WTC11 (cell line): Measurements from ENCODE around the gene NFYB. TPM values are rescaled to one million over a fixed set of nuclear protein-coding genes. Genes with fewer than 3 reads are reported as not detected.
A peak's percentile ranks its signal among the peaks of the same experiment; 100 is the strongest.

Experiments
- ATAC-seq: fragments of 200-7000 bp; cut with Tn5 transposase; 2 replicates; pipeline ENCODE4 v1.10.0; 2021; ENCODE audit warnings: mild to moderate bottlenecking, moderate library complexity
- CTCF ChIA-PET: fragments of 300-600 bp; sonication (Branson Sonifier 250); formaldehyde crosslinking; loops from one replicate; lab custom pipeline; 2021; ENCODE audit warnings: antibody characterized with exemption; lab: Charles Lee
- POLR2A ChIA-PET: fragments of 350-600 bp; sonication (Branson Sonifier 250); formaldehyde crosslinking; loops from one replicate; lab custom pipeline; 2021; ENCODE audit warnings: antibody characterized with exemption; lab: Charles Lee
- DNase-seq: peaks from one replicate; pipeline ENCODE4 v3.0.0; 2021; ENCODE audit warnings: low spot score
- H3K27ac Mint-ChIP-seq: 2 replicates; pipeline ENCODE4 v1.8.0; 2021; ENCODE audit warnings: mixed read lengths
- H3K27me3 Mint-ChIP-seq: 2 replicates; pipeline ENCODE4 v1.8.0; 2021; ENCODE audit warnings: low read depth, mild to moderate bottlenecking, moderate library complexity, mixed read lengths
- H3K36me3 Mint-ChIP-seq: 2 replicates; pipeline ENCODE4 v1.8.0; 2021; ENCODE audit warnings: mixed read lengths
- H3K4me1 Mint-ChIP-seq: 2 replicates; pipeline ENCODE4 v1.8.0; 2022; ENCODE audit warnings: mixed read lengths
- H3K4me3 Mint-ChIP-seq: 2 replicates; pipeline ENCODE4 v1.8.0; 2021; ENCODE audit warnings: mild to moderate bottlenecking, moderate library complexity, mixed read lengths
- H3K9me3 Mint-ChIP-seq: 2 replicates; pipeline ENCODE4 v1.8.0; 2021; ENCODE audit warnings: mixed read lengths
- ATF2 ChIP-seq: sonication (generic); formaldehyde crosslinking; IDR thresholded peaks from 2 replicates; pipeline ENCODE4 v1.8.1; 2022; ENCODE audit warnings: low read depth, missing genetic modification reagents, borderline replicate concordance
- ATF3 ChIP-seq: sonication (generic); formaldehyde crosslinking; conservative IDR thresholded peaks from 2 replicates; pipeline ENCODE4 v1.8.1; 2022; ENCODE audit warnings: mild to moderate bottlenecking, missing genetic modification reagents
- ELF4 ChIP-seq: sonication (generic); formaldehyde crosslinking; IDR thresholded peaks from 2 replicates; pipeline ENCODE4 v1.8.1; 2022; ENCODE audit warnings: low read depth, mild to moderate bottlenecking, moderate library complexity, missing genetic modification reagents
- EMX1 ChIP-seq: fragments of 250-450 bp; sonication (Bioruptor Pico); IDR thresholded peaks from 2 replicates; pipeline ENCODE4 v1.8.0; 2021; ENCODE audit warnings: mild to moderate bottlenecking
- GRHL2 ChIP-seq: fragments of 250-450 bp; sonication (Bioruptor Pico); IDR thresholded peaks from 2 replicates; pipeline ENCODE4 v1.8.0; 2022; ENCODE audit warnings: mild to moderate bottlenecking, moderate library complexity; ENCODE audit not compliant: insufficient replicate concordance, severe bottlenecking
- JUN ChIP-seq: sonication (generic); formaldehyde crosslinking; IDR thresholded peaks from 2 replicates; pipeline ENCODE4 v1.8.0; 2023; ENCODE audit warnings: mild to moderate bottlenecking, missing genetic modification reagents
- MYBL2 ChIP-seq: sonication (generic); formaldehyde crosslinking; IDR thresholded peaks from 2 replicates; pipeline ENCODE4 v1.8.1; 2023; ENCODE audit warnings: mild to moderate bottlenecking, moderate library complexity, missing genetic modification reagents
- NFATC4 ChIP-seq: fragments of 250-450 bp; sonication (Bioruptor Pico); IDR thresholded peaks from 2 replicates; pipeline ENCODE4 v1.9.0; 2021; ENCODE audit warnings: mild to moderate bottlenecking
- NFE2L1 ChIP-seq: sonication (generic); formaldehyde crosslinking; IDR thresholded peaks from 2 replicates; pipeline ENCODE4 v1.8.1; 2023; ENCODE audit warnings: missing genetic modification reagents
- USF1 ChIP-seq: sonication (generic); formaldehyde crosslinking; IDR thresholded peaks from 2 replicates; pipeline ENCODE4 v1.8.0; 2022; ENCODE audit warnings: mild to moderate bottlenecking, missing genetic modification reagents
- USF2 ChIP-seq: sonication (generic); formaldehyde crosslinking; IDR thresholded peaks from 2 replicates; pipeline ENCODE4 v1.8.1; 2023; ENCODE audit warnings: mild to moderate bottlenecking, missing genetic modification reagents, moderate library complexity
- ZBTB21 ChIP-seq: sonication (generic); formaldehyde crosslinking; IDR thresholded peaks from 2 replicates; pipeline ENCODE4 v1.8.1; 2023; ENCODE audit warnings: mild to moderate bottlenecking, missing genetic modification reagents, borderline replicate concordance
- ZNF263 ChIP-seq: sonication (generic); formaldehyde crosslinking; IDR thresholded peaks from 2 replicates; pipeline ENCODE4 v1.8.1; 2022; ENCODE audit warnings: low read depth, mild to moderate bottlenecking, moderate library complexity, missing genetic modification reagents
- ZNF396 ChIP-seq: fragments of 250-450 bp; sonication (Bioruptor Pico); IDR thresholded peaks from 2 replicates; pipeline ENCODE4 v1.8.0; 2021; ENCODE audit warnings: mild to moderate bottlenecking, moderate library complexity, borderline replicate concordance
- ZNF671 ChIP-seq: fragments of 250-450 bp; sonication (Bioruptor Pico); IDR thresholded peaks from 2 replicates; pipeline ENCODE4 v1.8.0; 2021; ENCODE audit warnings: mild to moderate bottlenecking
- total RNA-seq: library from RNA; stranded (reverse); gene quantifications from 3 replicates; pipeline ENCODE4 v1.2.3, GENCODE V29; 2021
- TF ChIP-seq, protein P1 (sequence below): sonication (generic); formaldehyde crosslinking; IDR thresholded peaks from 2 replicates; pipeline ENCODE4 v1.8.1; 2022; ENCODE audit warnings: mild to moderate bottlenecking, missing genetic modification reagents, moderate library complexity, borderline replicate concordance
- TF ChIP-seq, protein P2 (sequence below): fragments of 250-450 bp; sonication (Bioruptor Pico); IDR thresholded peaks from 2 replicates; pipeline ENCODE4 v2.1.2; 2022; ENCODE audit warnings: mild to moderate bottlenecking, moderate library complexity
- TF ChIP-seq, protein P3 (sequence below): sonication (generic); formaldehyde crosslinking; IDR thresholded peaks from 2 replicates; pipeline ENCODE4 v1.8.0; 2022; ENCODE audit warnings: mild to moderate bottlenecking, missing genetic modification reagents
- TF ChIP-seq, protein P4 (sequence below): sonication (generic); formaldehyde crosslinking; IDR thresholded peaks from 2 replicates; pipeline ENCODE4 v1.8.0; 2023; ENCODE audit warnings: mild to moderate bottlenecking, missing genetic modification reagents
- TF ChIP-seq, protein P5 (sequence below): sonication (generic); formaldehyde crosslinking; IDR thresholded peaks from 2 replicates; pipeline ENCODE4 v1.8.0; 2023; ENCODE audit warnings: missing genetic modification reagents

The NFYB gene
- total RNA-seq, 1 experiment from 2014 or later: 33.0 TPM

DNA sequence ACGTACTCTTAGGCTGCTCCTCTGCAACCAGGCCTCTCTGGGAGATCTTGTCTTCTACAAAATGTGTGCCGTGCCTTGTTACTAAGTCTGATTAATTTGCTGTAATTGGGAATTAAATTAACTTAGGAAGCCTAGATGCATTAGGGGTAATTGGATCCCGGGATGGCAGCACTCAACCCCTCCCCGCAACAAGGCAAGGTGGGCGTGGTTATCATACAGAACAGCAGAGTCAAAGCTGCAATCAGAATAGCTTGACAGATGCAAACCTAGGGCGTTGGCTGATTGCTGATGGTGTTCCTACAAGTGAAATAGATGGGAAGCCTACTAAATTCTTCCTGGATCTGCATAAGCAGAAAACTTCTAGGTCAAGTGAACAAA, 34.5 kb upstream of the NFYB start:
- Mint-ChIP-seq H3K4me1 (0 out of 2 replicates have a peak, but pooled peaks cover 3% of the 10 kb centered on the region), H3K9me3 (0 out of 2 replicates have a peak, but pooled peaks cover 4% of the 10 kb centered on the region), H3K36me3 (no peaks in the 10 kb centered on the region), H3K27me3 (peaks cover 4% of the 10 kb centered on the region; the same call in 1 of the 2 replicates), H3K27ac (no peak overlapping the region)
- POLR2A ChIA-PET: no interaction called here
- TF ChIP-seq, protein P1, sequence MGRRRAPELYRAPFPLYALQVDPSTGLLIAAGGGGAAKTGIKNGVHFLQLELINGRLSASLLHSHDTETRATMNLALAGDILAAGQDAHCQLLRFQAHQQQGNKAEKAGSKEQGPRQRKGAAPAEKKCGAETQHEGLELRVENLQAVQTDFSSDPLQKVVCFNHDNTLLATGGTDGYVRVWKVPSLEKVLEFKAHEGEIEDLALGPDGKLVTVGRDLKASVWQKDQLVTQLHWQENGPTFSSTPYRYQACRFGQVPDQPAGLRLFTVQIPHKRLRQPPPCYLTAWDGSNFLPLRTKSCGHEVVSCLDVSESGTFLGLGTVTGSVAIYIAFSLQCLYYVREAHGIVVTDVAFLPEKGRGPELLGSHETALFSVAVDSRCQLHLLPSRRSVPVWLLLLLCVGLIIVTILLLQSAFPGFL (CRISPR knock-in tag): no peak
- TF ChIP-seq ZNF671 (CRISPR knock-in tag): no peak
- no peak for TF ChIP-seq MYBL2 (CRISPR knock-in tag)
- no peak for TF ChIP-seq ZNF263 (CRISPR knock-in tag)
- no peak for TF ChIP-seq USF1 (CRISPR knock-in tag)
- TF ChIP-seq, all 79 proteins: peak for 0
- ATAC-seq: no peak
- CTCF ChIA-PET: interaction anchor here (0.9 to 2.5 kb wide), 3 partner anchors 34 to 300 kb away, joined by 3 to 7 read pairs (median 3); partner anchors contain the start of gene NFYB
- H3K4me3 Mint-ChIP-seq: no peak overlapping the region
- no peak for DNase-seq

- DNase-seq: peak; percentile 60
- Mint-ChIP-seq H3K4me1 (0 out of 2 replicates have a peak, but pooled peaks cover 3% of the 10 kb centered on the region), H3K4me3 (no peak overlapping the region), H3K36me3 (no peaks in the 10 kb centered on the region), H3K27ac (no peak overlapping the region), H3K27me3 (peaks cover 4% of the 10 kb centered on the region; the same call in 1 of the 2 replicates), H3K9me3 (0 out of 2 replicates have a peak, but pooled peaks cover 4% of the 10 kb centered on the region)
- ChIA-PET CTCF (interaction anchor here (0.5 to 2.5 kb wide), 5 partner anchors 34 to 535 kb away, joined by 3 to 7 read pairs (median 3); partner anchors contain the start of gene NFYB), POLR2A (no interaction called here)
- peak; percentile 98 for ATAC-seq
- TF ChIP-seq USF1 (CRISPR knock-in tag) (no peak), ATF2 (no peak), NFATC4 (CRISPR knock-in tag) (no peak), GRHL2 (CRISPR knock-in tag) (no peak), ELF4 (CRISPR knock-in tag) (no peak), ATF3 (no peak), JUN (CRISPR knock-in tag) (no peak), USF2 (no peak), ZNF396 (no peak), NFE2L1 (CRISPR knock-in tag) (no peak), ZBTB21 (no peak), EMX1 (no peak)
- TF ChIP-seq, protein P2, sequence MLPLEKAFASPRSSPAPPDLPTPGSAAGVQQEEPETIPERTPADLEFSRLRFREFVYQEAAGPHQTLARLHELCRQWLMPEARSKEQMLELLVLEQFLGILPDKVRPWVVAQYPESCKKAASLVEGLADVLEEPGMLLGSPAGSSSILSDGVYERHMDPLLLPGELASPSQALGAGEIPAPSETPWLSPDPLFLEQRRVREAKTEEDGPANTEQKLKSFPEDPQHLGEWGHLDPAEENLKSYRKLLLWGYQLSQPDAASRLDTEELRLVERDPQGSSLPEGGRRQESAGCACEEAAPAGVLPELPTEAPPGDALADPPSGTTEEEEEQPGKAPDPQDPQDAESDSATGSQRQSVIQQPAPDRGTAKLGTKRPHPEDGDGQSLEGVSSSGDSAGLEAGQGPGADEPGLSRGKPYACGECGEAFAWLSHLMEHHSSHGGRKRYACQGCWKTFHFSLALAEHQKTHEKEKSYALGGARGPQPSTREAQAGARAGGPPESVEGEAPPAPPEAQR: no peak
- TF ChIP-seq, protein P3, sequence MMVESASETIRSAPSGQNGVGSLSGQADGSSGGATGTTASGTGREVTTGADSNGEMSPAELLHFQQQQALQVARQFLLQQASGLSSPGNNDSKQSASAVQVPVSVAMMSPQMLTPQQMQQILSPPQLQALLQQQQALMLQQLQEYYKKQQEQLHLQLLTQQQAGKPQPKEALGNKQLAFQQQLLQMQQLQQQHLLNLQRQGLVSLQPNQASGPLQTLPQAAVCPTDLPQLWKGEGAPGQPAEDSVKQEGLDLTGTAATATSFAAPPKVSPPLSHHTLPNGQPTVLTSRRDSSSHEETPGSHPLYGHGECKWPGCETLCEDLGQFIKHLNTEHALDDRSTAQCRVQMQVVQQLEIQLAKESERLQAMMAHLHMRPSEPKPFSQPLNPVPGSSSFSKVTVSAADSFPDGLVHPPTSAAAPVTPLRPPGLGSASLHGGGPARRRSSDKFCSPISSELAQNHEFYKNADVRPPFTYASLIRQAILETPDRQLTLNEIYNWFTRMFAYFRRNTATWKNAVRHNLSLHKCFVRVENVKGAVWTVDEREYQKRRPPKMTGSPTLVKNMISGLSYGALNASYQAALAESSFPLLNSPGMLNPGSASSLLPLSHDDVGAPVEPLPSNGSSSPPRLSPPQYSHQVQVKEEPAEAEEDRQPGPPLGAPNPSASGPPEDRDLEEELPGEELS (CRISPR knock-in tag): no peak
- TF ChIP-seq, protein P4, sequence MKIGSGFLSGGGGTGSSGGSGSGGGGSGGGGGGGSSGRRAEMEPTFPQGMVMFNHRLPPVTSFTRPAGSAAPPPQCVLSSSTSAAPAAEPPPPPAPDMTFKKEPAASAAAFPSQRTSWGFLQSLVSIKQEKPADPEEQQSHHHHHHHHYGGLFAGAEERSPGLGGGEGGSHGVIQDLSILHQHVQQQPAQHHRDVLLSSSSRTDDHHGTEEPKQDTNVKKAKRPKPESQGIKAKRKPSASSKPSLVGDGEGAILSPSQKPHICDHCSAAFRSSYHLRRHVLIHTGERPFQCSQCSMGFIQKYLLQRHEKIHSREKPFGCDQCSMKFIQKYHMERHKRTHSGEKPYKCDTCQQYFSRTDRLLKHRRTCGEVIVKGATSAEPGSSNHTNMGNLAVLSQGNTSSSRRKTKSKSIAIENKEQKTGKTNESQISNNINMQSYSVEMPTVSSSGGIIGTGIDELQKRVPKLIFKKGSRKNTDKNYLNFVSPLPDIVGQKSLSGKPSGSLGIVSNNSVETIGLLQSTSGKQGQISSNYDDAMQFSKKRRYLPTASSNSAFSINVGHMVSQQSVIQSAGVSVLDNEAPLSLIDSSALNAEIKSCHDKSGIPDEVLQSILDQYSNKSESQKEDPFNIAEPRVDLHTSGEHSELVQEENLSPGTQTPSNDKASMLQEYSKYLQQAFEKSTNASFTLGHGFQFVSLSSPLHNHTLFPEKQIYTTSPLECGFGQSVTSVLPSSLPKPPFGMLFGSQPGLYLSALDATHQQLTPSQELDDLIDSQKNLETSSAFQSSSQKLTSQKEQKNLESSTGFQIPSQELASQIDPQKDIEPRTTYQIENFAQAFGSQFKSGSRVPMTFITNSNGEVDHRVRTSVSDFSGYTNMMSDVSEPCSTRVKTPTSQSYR (CRISPR knock-in tag): no peak
- TF ChIP-seq, protein P5, sequence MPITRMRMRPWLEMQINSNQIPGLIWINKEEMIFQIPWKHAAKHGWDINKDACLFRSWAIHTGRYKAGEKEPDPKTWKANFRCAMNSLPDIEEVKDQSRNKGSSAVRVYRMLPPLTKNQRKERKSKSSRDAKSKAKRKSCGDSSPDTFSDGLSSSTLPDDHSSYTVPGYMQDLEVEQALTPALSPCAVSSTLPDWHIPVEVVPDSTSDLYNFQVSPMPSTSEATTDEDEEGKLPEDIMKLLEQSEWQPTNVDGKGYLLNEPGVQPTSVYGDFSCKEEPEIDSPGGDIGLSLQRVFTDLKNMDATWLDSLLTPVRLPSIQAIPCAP (CRISPR knock-in tag): no peak
Observed at GRCh38 chr12:104171785-104172569, 34.0 kb upstream of the NFYB start.
